ENCODE results near the gene ZNF217.
"Not testable (repeated sequence)": the region's sequence is repeated elsewhere in the genome, so short reads cannot be mapped to it uniquely, and the experiment has no call there.

The ZNF217 gene

DNA sequence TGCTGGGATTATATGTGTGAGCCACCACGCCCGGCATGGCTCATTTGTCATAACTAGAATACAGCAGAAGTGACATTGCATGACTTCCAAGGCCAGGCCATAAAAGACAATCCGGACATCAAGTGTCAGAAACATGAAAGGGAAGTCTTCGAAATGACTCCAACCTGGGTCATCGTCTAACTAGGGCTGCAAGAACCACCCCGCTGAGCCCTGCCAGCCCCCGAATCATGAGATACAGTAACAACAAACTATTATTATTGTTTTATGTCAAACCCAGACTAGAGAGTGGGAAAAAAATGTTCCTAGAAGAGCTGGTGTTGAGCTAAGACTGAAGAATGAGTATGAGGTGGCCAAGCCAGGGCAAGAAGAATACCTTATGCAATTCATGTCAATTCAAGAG is 59.6 kb downstream of the ZNF217 start:
- DNase-seq (ENCODE audit: extremely low read depth in 1 of 2, low read depth in 1 of 2): no peak

DNA sequence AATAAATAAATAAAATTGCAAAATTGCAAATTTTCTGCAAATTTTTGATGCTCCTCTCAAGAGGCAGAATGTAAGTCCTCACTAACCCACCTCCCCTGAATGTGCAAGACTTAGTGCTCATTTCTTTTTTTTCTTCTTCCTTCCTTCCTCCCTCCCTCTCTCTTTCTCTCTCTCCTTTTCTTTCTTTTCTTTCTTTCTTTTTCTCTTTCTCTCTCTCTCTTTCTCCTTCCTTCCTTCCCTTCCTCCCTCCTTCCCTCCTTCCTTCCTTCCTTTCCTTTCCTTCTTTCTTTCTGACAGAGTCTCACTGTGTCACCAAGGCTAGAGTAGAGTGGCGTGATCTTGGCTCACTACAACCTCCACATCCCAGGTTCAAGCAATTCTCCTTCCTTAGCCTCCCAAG is 60.1 kb downstream of the ZNF217 start:
- DNase-seq (ENCODE audit: extremely low read depth in 1 of 2, low read depth in 1 of 2): no peak

DNA sequence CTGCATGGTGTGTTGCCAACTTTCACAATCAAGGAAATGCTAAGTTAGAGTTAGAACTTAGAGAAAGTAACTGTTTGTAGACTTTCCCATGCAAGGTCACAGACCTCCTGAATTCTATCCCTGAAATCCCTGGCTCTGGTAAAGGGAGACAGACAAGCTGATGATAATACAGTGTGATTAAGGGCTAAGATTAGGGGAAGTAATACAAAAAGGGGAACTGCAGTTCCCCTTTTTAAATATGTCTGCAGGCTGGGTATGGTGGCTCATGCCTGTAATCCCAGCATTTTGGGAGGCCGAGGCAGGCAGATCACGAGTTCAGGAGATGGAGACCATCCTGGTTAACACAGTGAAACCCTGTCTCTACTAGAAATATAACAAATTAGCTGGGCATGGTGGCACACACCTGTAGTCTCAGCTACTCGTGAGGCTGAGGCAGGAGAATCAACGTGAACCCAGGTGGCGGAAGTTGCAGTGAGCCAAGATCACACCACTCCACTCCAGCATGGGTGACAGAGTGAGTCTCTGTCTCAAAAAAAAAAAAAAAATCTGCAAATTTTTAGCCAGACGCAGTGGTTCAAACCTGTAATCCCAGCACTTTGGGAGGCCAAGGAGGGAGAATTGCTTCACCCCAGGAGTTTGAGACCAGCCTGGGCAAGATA is 60.9 kb downstream of the ZNF217 start:
- DNase-seq (ENCODE audit: extremely low read depth in 1 of 2, low read depth in 1 of 2): not testable (repeated sequence)

DNA sequence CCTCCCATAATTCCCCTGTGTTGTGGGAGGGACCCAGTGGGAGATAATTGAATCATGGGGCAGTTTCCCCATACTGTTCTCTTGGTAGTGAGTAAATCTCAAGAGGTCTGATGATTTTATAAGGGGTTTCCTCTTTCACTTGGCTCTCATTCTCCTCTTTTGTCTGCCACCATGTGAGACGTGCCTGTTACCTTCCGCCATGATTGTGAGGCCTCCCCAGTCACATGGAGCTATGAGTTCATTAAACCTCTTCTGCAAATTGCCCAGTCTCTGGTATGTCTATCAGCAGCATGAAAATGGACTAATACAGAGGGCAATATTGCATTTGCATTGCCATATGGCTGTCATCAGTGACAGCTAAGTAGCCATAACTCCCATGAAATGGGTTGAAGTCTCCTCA is 63.2 kb downstream of the ZNF217 start:
- no peak for DNase-seq (ENCODE audit: extremely low read depth in 1 of 2, low read depth in 1 of 2)

DNA sequence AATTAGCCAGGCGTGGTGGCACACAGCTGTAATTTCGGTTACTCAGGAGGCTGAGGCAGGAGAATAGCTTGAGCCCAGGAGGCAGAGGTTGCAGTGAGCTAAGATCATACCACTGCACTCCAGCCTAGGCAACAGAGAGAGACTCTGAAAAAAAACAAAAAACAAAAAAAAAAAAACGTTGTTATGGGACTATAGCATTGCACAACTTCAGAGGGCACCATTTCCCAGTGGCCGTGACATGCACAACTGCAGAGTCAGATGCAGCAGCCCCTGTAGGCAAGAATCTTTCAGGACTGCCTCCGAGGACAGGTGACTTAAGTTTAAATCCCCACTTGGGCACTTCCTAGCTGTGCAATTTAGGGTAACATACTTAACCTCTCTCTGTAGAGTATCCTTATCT is 64.0 kb downstream of the ZNF217 start:
- no peak for DNase-seq (ENCODE audit: extremely low read depth in 1 of 2, low read depth in 1 of 2)

DNA sequence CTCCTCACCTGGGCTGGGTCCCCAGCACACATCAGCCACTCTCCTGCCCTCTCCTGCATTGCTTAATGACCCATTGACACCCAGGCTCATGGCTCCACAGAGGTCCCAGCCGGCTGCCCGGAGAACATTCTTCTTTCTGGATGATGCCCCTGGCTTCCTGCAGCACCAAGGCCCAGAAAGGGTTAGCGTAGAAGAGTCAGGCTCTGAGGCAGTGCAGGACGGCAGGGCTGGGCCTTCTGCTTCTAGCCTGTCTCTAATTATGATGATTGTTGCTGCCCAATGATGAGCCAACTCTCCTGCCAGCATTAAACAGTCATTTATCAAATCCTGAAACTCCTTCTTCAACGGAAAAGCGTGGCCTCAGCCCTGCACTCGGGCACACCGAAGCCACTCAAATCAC is 66.4 kb downstream of the ZNF217 start:
- no peak for DNase-seq (ENCODE audit: extremely low read depth in 1 of 2, low read depth in 1 of 2)

DNA sequence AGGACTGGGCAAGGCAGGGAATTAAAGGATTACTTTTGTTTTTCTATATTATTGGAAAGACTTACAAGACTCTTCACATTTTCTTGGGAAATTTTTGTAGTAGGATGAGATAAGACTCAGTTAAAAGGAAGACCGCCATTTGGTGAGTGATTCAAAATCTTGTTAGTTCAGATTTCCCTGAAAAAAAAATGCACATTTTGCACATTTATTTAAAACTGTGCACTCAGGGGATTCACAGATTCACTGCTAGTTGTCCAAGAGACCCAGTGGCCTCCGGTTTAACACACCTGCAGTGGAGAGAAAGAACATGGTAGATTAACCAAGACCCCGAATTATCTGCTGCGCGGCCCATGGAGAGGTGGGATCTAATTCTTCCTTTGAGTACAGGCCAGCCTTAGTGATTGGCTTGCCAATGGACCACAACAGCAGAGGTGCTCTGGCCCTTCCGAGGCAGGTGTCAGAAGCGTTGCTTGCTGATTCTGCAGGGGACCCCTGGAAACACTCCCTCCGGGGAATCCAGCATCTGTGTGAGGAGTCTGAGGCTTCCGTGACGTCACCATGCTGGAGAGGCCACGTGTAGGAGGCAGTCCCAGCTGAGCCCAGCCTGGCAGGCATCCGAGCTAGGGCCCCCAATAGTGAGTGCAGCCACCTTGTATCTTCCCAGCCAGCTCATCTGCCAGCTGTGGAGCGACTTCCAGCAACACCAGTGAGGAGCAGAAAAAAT is 68.9 kb downstream of the ZNF217 start:
- DNase-seq (ENCODE audit: extremely low read depth in 1 of 2, low read depth in 1 of 2): no peak

DNA sequence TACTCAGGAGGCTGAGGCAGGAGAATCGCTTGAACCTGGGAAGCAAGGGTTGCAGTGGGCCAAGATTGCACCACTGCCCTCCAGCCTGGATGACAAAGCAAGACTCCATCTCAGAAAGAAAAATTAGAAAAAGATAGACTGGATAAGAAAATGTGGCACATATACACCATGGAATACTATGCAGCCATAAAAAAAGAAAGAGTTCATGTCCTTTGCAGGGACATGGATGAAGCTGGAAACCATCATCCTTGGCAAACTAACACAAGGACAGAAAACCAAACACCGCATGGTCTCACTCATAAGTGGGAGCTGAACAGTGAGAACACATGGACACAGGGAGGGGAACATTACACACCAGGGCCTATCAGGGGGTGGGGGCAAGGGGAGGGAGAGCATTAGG is 70.0 kb downstream of the ZNF217 start:
- DNase-seq (ENCODE audit: extremely low read depth in 1 of 2, low read depth in 1 of 2): not testable (repeated sequence)

DNA sequence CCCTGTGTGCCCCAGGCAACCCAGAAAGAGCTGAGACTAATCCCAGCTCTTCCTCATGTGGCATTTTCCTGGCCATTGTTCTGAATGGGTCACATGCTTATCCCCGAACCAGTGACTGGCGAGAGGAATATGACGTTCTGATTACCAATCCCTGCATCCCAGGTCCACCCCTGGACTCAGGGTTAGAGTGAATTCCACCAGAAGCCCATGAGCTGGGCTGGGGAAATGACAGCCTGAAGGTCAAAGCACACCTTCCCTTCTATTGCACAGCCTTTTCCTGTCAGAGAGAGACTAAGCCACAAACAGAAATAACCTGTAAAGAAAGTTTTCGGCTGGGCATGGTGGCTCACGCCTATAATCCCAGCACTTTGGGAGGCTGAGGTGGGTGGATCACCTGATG is 70.9 kb downstream of the ZNF217 start:
- no peak for DNase-seq (ENCODE audit: extremely low read depth in 1 of 2, low read depth in 1 of 2)

DNA sequence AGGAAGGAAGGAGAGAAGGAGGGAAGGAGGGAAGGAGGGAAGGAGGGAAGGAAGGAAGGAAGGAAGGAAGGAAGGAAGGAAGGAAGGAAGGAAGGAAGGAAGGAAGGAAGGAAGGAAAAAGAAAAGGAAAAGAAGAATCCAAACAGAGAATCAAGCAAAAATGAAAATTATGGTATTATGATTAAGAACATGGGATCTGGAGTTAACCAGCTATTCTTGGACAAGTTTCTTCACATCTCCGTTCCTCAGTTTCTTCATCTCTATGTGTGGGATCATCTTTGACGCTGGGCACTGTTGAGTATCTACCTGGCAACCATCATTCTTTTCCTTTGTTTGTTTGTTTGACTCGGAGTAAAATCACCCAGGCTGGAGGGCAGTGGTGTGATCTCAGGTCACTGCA is 71.6 kb downstream of the ZNF217 start:
- no peak for DNase-seq (ENCODE audit: extremely low read depth in 1 of 2, low read depth in 1 of 2)

DNA sequence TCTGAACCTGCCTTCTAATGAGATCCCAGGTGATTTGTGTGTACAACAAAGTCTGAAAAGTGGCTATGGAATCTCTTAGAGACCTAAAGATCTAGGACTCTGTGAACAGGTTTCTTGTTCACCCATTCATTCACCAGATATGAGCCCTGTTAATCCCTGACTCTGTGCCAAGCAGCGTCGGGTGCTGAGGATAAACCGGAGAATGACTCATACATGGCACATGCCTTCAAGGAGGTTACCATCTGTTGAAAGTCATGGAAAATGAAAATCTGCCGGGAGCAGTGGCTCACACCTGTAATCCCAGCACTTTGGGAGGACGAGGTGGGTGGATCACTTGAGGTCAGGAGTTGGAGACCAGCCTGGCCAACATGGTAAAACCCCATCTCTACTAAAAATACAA is 72.2 kb downstream of the ZNF217 start:
- not testable (repeated sequence) for DNase-seq (ENCODE audit: extremely low read depth in 1 of 2, low read depth in 1 of 2)

DNA sequence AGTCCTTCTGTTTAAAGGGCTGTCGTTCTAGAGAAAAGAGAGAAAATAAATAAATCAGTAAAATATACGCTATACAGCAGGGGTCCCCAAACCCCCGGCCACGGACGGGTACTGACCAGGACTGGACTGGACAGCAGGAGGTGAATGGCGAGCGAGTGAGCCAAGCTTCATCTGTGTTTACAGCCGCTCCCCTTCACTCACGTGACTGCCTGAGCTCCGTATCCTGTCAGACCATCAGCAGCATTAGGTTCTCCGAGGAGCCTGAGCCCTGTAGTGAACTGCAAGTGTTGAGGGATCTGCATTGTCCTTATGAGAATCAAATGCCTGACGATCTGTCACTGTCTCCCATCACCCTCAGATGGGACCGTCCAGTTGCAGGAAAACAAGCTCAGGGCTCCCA is 76.5 kb downstream of the ZNF217 start:
- no peak for DNase-seq (ENCODE audit: extremely low read depth in 1 of 2, low read depth in 1 of 2)

Measured in activated CD8-positive, alpha-beta memory T cell treated with anti-CD3 and anti-CD28 coated beads for 1 hour (primary cell).